Muscle layer of duodenum (tissue), 2 donors: ENCODE data around the gene LEUTX.
"Not testable (repeated sequence)": the region's sequence is repeated elsewhere in the genome, so short reads cannot be mapped to it uniquely, and the experiment has no call there.

Source experiments
- H3K27ac ChIP-seq: one replicate; pipeline ENCODE4 v1.7.0; 2013; ENCODE audit warnings: mild to moderate bottlenecking, low read length
- H3K27me3 ChIP-seq: one replicate; pipeline ENCODE4 v1.7.0; 2013; ENCODE audit warnings: low read depth, mild to moderate bottlenecking, control low read depth, low read length
- H3K36me3 ChIP-seq, 2 donors: one replicate each; pipeline ENCODE4 v1.7.0; 2013; ENCODE audit warnings: low read length in 2 of 2, control low read depth in 1 of 2, mild to moderate bottlenecking in 1 of 2; ENCODE audit not compliant: insufficient read depth in 2 of 2, control insufficient read depth in 1 of 2
- H3K4me1 ChIP-seq, 2 donors: one replicate each; pipeline ENCODE4 v1.7.0; 2013; ENCODE audit warnings: low read length in 2 of 2, mild to moderate bottlenecking in 2 of 2, control low read depth in 1 of 2, moderate library complexity in 1 of 2; ENCODE audit not compliant: insufficient read depth in 2 of 2, control insufficient read depth in 1 of 2
- H3K4me3 ChIP-seq, 2 donors: one replicate each; pipeline ENCODE4 v1.7.0; 2013; ENCODE audit warnings: low read length in 2 of 2, low read depth in 1 of 2, mild to moderate bottlenecking in 1 of 2
- H3K9me3 ChIP-seq, 2 donors: one replicate each; pipeline ENCODE4 v1.7.0; 2013; ENCODE audit warnings: low read length in 2 of 2, control low read depth in 1 of 2, mild to moderate bottlenecking in 1 of 2; ENCODE audit not compliant: control insufficient read depth in 1 of 2
- donor health status: healthy.

Gene LEUTX

GRCh38 chr19:39788244-39788643, 9.6 kb downstream of the LEUTX start:
- H3K4me3 ChIP-seq, result no peak overlapping the region
- H3K27ac ChIP-seq, result no peak overlapping the region
- peaks cover 7% of the 10 kb centered on the region for H3K27me3 ChIP-seq
- H3K36me3 ChIP-seq, result no peaks in the 10 kb centered on the region
- no peaks in the 10 kb centered on the region for H3K4me1 ChIP-seq
- peaks cover 0 to 5% of the 10 kb centered on the region in 2 donors for H3K9me3 ChIP-seq

- peak overlapping the region; percentile 69 to 77 for H3K4me3 ChIP-seq
- H3K9me3 ChIP-seq, result no peaks in the 10 kb centered on the region
- no peaks in the 10 kb centered on the region for H3K27me3 ChIP-seq
- H3K27ac ChIP-seq, result no peak overlapping the region
- H3K4me1 ChIP-seq, result no peaks in the 10 kb centered on the region
- no peaks in the 10 kb centered on the region for H3K36me3 ChIP-seq
Observed at GRCh38 chr19:39792999-39793546, 14.4 kb downstream of the LEUTX start.

- Histone ChIP-seq H3K27ac (no peak overlapping the region), H3K27me3 (no peaks in the 10 kb centered on the region), H3K4me1 (no peaks in the 10 kb centered on the region), H3K9me3 (no peaks in the 10 kb centered on the region), H3K4me3 (no peak overlapping the region), H3K36me3 (no peaks in the 10 kb centered on the region)
Observed at GRCh38 chr19:39795001-39795400, 16.3 kb downstream of the LEUTX start.

GRCh38 chr19:39796000-39796498, 17.4 kb downstream of the LEUTX start:
- Histone ChIP-seq H3K27me3 (no peaks in the 10 kb centered on the region), H3K4me1 (no peaks in the 10 kb centered on the region), H3K27ac (no peak overlapping the region), H3K36me3 (no peaks in the 10 kb centered on the region), H3K9me3 (no peaks in the 10 kb centered on the region), H3K4me3 (no peak overlapping the region)

GRCh38 chr19:39797083-39797482, 18.4 kb downstream of the LEUTX start:
- Histone ChIP-seq H3K27ac (no peak overlapping the region), H3K36me3 (no peaks in the 10 kb centered on the region), H3K9me3 (no peaks in the 10 kb centered on the region), H3K27me3 (no peaks in the 10 kb centered on the region), H3K4me1 (no peaks in the 10 kb centered on the region), H3K4me3 (no peak overlapping the region)

GRCh38 chr19:39802958-39803357, 24.3 kb downstream of the LEUTX start:
- H3K36me3 ChIP-seq, result no peaks in the 10 kb centered on the region

GRCh38 chr19:39805104-39805503, 26.4 kb downstream of the LEUTX start:
- H3K9me3 ChIP-seq, result no peaks in the 10 kb centered on the region
- H3K4me1 ChIP-seq, result no peaks in the 10 kb centered on the region
- H3K36me3 ChIP-seq, result no peaks in the 10 kb centered on the region
- H3K4me3 ChIP-seq, result no peak overlapping the region
- no peak overlapping the region for H3K27ac ChIP-seq
- no peaks in the 10 kb centered on the region for H3K27me3 ChIP-seq

More at GRCh38 chr19:39802958-39803357, 24.3 kb downstream of the LEUTX start:
- Histone ChIP-seq H3K4me1 (no peaks in the 10 kb centered on the region), H3K4me3 (no peak overlapping the region), H3K27me3 (no peaks in the 10 kb centered on the region), H3K9me3 (no peaks in the 10 kb centered on the region), H3K27ac (no peak overlapping the region)

- Histone ChIP-seq H3K4me1 (no peaks in the 10 kb centered on the region), H3K4me3 (no peak overlapping the region), H3K36me3 (no peaks in the 10 kb centered on the region), H3K27me3 (no peaks in the 10 kb centered on the region), H3K27ac (no peak overlapping the region), H3K9me3 (no peaks in the 10 kb centered on the region)
Observed at GRCh38 chr19:39807846-39808364, 29.3 kb downstream of the LEUTX start.

- not testable (repeated sequence) for H3K4me3 ChIP-seq, H3K27me3 ChIP-seq, H3K9me3 ChIP-seq, H3K4me1 ChIP-seq, H3K36me3 ChIP-seq, H3K27ac ChIP-seq
Observed at GRCh38 chr19:39808688-39809087, 30.0 kb downstream of the LEUTX start.

GRCh38 chr19:39809368-39809767, 30.7 kb downstream of the LEUTX start:
- H3K36me3 ChIP-seq, result no peaks in the 10 kb centered on the region
- no peaks in the 10 kb centered on the region for H3K9me3 ChIP-seq
- H3K4me3 ChIP-seq, result no peak overlapping the region
- no peaks in the 10 kb centered on the region for H3K27me3 ChIP-seq
- no peaks in the 10 kb centered on the region for H3K4me1 ChIP-seq
- H3K27ac ChIP-seq, result no peak overlapping the region

- Histone ChIP-seq H3K4me3 (no peak overlapping the region), H3K27ac (no peak overlapping the region), H3K27me3 (no peaks in the 10 kb centered on the region), H3K36me3 (no peaks in the 10 kb centered on the region), H3K4me1 (no peaks in the 10 kb centered on the region), H3K9me3 (no peaks in the 10 kb centered on the region)
Observed at GRCh38 chr19:39810424-39810823, 31.8 kb downstream of the LEUTX start.

- Histone ChIP-seq H3K4me3 (no peak overlapping the region), H3K36me3 (peaks cover 0 to 6% of the 10 kb centered on the region in 2 donors), H3K27me3 (no peaks in the 10 kb centered on the region), H3K9me3 (no peaks in the 10 kb centered on the region), H3K4me1 (no peaks in the 10 kb centered on the region), H3K27ac (no peak overlapping the region)
Observed at GRCh38 chr19:39811064-39811463, 32.4 kb downstream of the LEUTX start.
